Measurements from ENCODE around the gene GFPT2. TPM values are rescaled to one million over a fixed set of nuclear protein-coding genes. Genes with fewer than 3 reads are reported as not detected.

GFPT2 gene
- total and polyA plus RNA-seq, 10 of the 15 experiments (the other 5 are each of a cell fraction or from before 2014, with no cell fraction given) = 0.05 to 0.33 (median 0.11) TPM; not detected in 4

GRCh38 chr5:180281706-180282105 is 71.4 kb downstream of the GFPT2 start:
- no peak overlapping the region for H3K27ac ChIP-seq (ENCODE audit: control insufficient read depth, insufficient read depth)
- intact Hi-C loops (cut with micrococcal nuclease; ENCODE audit: unreplicated experiment) = no loop called here
- no peak for TF ChIP-seq HSF1 (IDR thresholded peaks at IDR 0.05; ENCODE audit: low read depth, low read length)
- TF ChIP-seq SMC3 (IDR thresholded peaks at IDR 0.05; ENCODE audit: borderline replicate concordance, low read length) = no peak
- H4K20me1 ChIP-seq (ENCODE audit: control insufficient read depth, insufficient read depth) = no peaks in the 10 kb centered on the region
- ChIA-PET CTCF (interaction anchor here (0.7 to 1.2 kb wide), 5 partner anchors 9 to 172 kb away, joined by 3 to 6 read pairs (median 3); no protein-coding TSS in a partner anchor), POLR2A (no interaction called here), RAD21 (ENCODE audit: unreplicated experiment) (no interaction called here), SMC1A (ENCODE audit: uncharacterized antibody, unreplicated experiment) (no interaction called here)
- BruUV-seq (replicated peaks) = no TSS peak
- H3K36me3 ChIP-seq (ENCODE audit: control insufficient read depth in 2 of 2, insufficient read depth in 2 of 2, low read length in 1 of 2) = peaks cover 7 to 22% of the 10 kb centered on the region in 2 experiments
- H3K9me3 ChIP-seq (replicated peaks; ENCODE audit: control insufficient read depth, insufficient read depth, low read length) = peaks cover 18% of the 10 kb centered on the region
- no peaks in the 10 kb centered on the region for H3K4me1 ChIP-seq (ENCODE audit: control insufficient read depth, insufficient read depth, low read length)
- no peaks in the 10 kb centered on the region for H3K79me2 ChIP-seq (ENCODE audit: control insufficient read depth, insufficient read depth, low read length)
- no peaks in the 10 kb centered on the region for H3K27me3 ChIP-seq (replicated peaks in 1 of 2; ENCODE audit: control insufficient read depth in 2 of 2, insufficient read depth in 2 of 2, low read length in 1 of 2)
- no peak for FAIRE-seq
- H3K4me2 ChIP-seq (ENCODE audit: control insufficient read depth, insufficient read depth) = no peak overlapping the region
- H2AFZ ChIP-seq (ENCODE audit: control insufficient read depth, low read depth, low read length) = no peak overlapping the region
- DNase-seq (ENCODE audit: low read depth, low spot score) = no peak
- no peak overlapping the region for H3K9ac ChIP-seq (ENCODE audit: control insufficient read depth, insufficient read depth, low read length)
- H3K4me3 ChIP-seq = no peak overlapping the region
- in situ Hi-C loops (cut with MboI) = no loop called here
- no peak for ATAC-seq
- over 99% methylated on average over 10 of the region's 10 CpGs for WGBS (ENCODE audit: insufficient coverage, insufficient replicate concordance, low lambda C conversion rate, missing lambda C conversion rate)

DNA sequence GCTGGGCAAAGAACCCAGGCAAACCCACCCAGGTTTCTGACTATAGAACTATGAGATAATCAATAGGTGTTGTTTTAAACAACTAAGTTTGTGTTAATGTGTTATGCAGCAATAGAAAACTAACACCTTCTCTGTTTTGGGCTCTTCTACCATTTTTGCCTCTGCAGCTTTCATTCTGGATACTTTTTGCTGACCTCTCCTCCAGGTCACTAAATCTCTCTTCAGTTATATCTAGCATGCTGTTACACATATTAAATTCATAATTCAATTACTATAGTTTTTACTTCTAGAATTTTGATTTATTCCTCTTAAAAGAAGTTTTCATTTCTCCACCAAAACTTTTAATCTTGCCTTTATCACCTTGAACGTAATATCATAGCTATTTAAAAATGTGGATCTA is 78.4 kb downstream of the GFPT2 start:
- no peaks in the 10 kb centered on the region for H3K79me2 ChIP-seq (ENCODE audit: control insufficient read depth, insufficient read depth, low read length)
- peaks cover 7 to 8% of the 10 kb centered on the region in 2 experiments; a peak in 3 of 4 replicates for H3K36me3 ChIP-seq (ENCODE audit: control insufficient read depth in 2 of 2, insufficient read depth in 2 of 2, low read length in 1 of 2)
- no peaks in the 10 kb centered on the region for H3K27me3 ChIP-seq (replicated peaks in 1 of 2; ENCODE audit: control insufficient read depth in 2 of 2, insufficient read depth in 2 of 2, low read length in 1 of 2)
- BruUV-seq (replicated peaks) = no TSS peak
- no peak for DNase-seq (ENCODE audit: low read depth, low spot score)
- WGBS (ENCODE audit: insufficient coverage, insufficient replicate concordance, low lambda C conversion rate, missing lambda C conversion rate) = 100% methylated on average over 1 of the region's 1 CpG
- H3K4me3 ChIP-seq = no peak overlapping the region
- H3K27ac ChIP-seq (ENCODE audit: control insufficient read depth, insufficient read depth) = no peak overlapping the region
- ATAC-seq = no peak
- H3K4me2 ChIP-seq (ENCODE audit: control insufficient read depth, insufficient read depth) = no peak overlapping the region
- ChIA-PET POLR2A (interaction anchor here (0.6 to 1.2 kb wide), 2 partner anchors 10 to 37 kb away, joined by 3 to 10 read pairs; no protein-coding TSS in a partner anchor), SMC1A (ENCODE audit: uncharacterized antibody, unreplicated experiment) (no interaction called here), RAD21 (ENCODE audit: unreplicated experiment) (no interaction called here), CTCF (interaction anchor here (1.5 kb wide), 1 partner anchor 41 kb away, joined by 4 read pairs; no protein-coding TSS in a partner anchor)
- intact Hi-C loops (cut with micrococcal nuclease; ENCODE audit: unreplicated experiment) = no loop called here
- no peak for FAIRE-seq
- no peaks in the 10 kb centered on the region for H3K4me1 ChIP-seq (ENCODE audit: control insufficient read depth, insufficient read depth, low read length)
- in situ Hi-C loops (cut with MboI) = no loop called here
- peaks cover 20% of the 10 kb centered on the region for H3K9me3 ChIP-seq (replicated peaks; ENCODE audit: control insufficient read depth, insufficient read depth, low read length)
- H3K9ac ChIP-seq (ENCODE audit: control insufficient read depth, insufficient read depth, low read length) = no peak overlapping the region
- no peaks in the 10 kb centered on the region for H4K20me1 ChIP-seq (ENCODE audit: control insufficient read depth, insufficient read depth)
- no peak overlapping the region for H2AFZ ChIP-seq (ENCODE audit: control insufficient read depth, low read depth, low read length)
- TF ChIP-seq, protein P1, sequence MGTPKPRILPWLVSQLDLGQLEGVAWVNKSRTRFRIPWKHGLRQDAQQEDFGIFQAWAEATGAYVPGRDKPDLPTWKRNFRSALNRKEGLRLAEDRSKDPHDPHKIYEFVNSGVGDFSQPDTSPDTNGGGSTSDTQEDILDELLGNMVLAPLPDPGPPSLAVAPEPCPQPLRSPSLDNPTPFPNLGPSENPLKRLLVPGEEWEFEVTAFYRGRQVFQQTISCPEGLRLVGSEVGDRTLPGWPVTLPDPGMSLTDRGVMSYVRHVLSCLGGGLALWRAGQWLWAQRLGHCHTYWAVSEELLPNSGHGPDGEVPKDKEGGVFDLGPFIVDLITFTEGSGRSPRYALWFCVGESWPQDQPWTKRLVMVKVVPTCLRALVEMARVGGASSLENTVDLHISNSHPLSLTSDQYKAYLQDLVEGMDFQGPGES (IDR thresholded peaks at IDR 0.05) = no peak
- TF ChIP-seq GABPA (IDR thresholded peaks at IDR 0.05; ENCODE audit: low read depth) = no peak
- no peak for TF ChIP-seq BHLHE40 (IDR thresholded peaks at IDR 0.05; ENCODE audit: borderline replicate concordance in 1 of 2, low read depth in 2 of 2, low read length in 1 of 2)
- no peak for TF ChIP-seq EZH2 (IDR thresholded peaks at IDR 0.05; ENCODE audit: borderline replicate concordance, control insufficient read depth, low read depth, low read length)
- no peak for TF ChIP-seq ZNF24 (IDR thresholded peaks at IDR 0.05)
- no peak for TF ChIP-seq RBBP5 (conservative IDR thresholded peaks at IDR 0.05)
- TF ChIP-seq RFX5 (IDR thresholded peaks at IDR 0.05; ENCODE audit: low read depth, low read length) = no peak
- TF ChIP-seq, protein P2, sequence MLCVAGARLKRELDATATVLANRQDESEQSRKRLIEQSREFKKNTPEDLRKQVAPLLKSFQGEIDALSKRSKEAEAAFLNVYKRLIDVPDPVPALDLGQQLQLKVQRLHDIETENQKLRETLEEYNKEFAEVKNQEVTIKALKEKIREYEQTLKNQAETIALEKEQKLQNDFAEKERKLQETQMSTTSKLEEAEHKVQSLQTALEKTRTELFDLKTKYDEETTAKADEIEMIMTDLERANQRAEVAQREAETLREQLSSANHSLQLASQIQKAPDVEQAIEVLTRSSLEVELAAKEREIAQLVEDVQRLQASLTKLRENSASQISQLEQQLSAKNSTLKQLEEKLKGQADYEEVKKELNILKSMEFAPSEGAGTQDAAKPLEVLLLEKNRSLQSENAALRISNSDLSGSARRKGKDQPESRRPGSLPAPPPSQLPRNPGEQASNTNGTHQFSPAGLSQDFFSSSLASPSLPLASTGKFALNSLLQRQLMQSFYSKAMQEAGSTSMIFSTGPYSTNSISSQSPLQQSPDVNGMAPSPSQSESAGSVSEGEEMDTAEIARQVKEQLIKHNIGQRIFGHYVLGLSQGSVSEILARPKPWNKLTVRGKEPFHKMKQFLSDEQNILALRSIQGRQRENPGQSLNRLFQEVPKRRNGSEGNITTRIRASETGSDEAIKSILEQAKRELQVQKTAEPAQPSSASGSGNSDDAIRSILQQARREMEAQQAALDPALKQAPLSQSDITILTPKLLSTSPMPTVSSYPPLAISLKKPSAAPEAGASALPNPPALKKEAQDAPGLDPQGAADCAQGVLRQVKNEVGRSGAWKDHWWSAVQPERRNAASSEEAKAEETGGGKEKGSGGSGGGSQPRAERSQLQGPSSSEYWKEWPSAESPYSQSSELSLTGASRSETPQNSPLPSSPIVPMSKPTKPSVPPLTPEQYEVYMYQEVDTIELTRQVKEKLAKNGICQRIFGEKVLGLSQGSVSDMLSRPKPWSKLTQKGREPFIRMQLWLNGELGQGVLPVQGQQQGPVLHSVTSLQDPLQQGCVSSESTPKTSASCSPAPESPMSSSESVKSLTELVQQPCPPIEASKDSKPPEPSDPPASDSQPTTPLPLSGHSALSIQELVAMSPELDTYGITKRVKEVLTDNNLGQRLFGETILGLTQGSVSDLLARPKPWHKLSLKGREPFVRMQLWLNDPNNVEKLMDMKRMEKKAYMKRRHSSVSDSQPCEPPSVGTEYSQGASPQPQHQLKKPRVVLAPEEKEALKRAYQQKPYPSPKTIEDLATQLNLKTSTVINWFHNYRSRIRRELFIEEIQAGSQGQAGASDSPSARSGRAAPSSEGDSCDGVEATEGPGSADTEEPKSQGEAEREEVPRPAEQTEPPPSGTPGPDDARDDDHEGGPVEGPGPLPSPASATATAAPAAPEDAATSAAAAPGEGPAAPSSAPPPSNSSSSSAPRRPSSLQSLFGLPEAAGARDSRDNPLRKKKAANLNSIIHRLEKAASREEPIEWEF (IDR thresholded peaks at IDR 0.05; ENCODE audit: insufficient replicate concordance, low read depth, low read length) = no peak

Data from GM12878 (cell line).